CD4-positive, alpha-beta T cell treated with Interleukin-12 subunit alpha and Interleukin-12 subunit beta, for 1 hour (primary cell): ENCODE data around the gene IL6R.
A peak's percentile ranks its signal among the peaks of the same experiment; 100 is the strongest.
"Not testable (repeated sequence)": the region's sequence is repeated elsewhere in the genome, so short reads cannot be mapped to it uniquely, and the experiment has no call there.

Experiments
- DNase-seq: peaks from one replicate; pipeline ENCODE4 v3.0.0-alpha.2; 2020

The IL6R gene

GRCh38 chr1:154404984-154405746 is at the start of gene IL6R:
TSS of gene IL6R (plus strand) at chr1:154405343. CDS start at chr1:154405630, 287 bp downstream.
- peak; percentile 78 for DNase-seq

- DNase-seq, result no peak
Observed at GRCh38 chr1:154358519-154358918, 46.6 kb upstream of the IL6R start.

GRCh38 chr1:154360288-154360687 is 44.9 kb upstream of the IL6R start:
- DNase-seq, result no peak

GRCh38 chr1:154360881-154361280 is 44.3 kb upstream of the IL6R start:
- not testable (repeated sequence) for DNase-seq

GRCh38 chr1:154361357-154361756 is 43.8 kb upstream of the IL6R start:
- no peak for DNase-seq

- no peak for DNase-seq
Observed at GRCh38 chr1:154371436-154371835, 33.7 kb upstream of the IL6R start.

- DNase-seq, result not testable (repeated sequence)
Observed at GRCh38 chr1:154373777-154374357, 31.3 kb upstream of the IL6R start.

- DNase-seq, result no peak
Observed at GRCh38 chr1:154379301-154379700, 25.8 kb upstream of the IL6R start.

- no peak for DNase-seq
Observed at GRCh38 chr1:154384650-154385489, 20.3 kb upstream of the IL6R start.

- DNase-seq, result peak; percentile 80
Observed at GRCh38 chr1:154386643-154387352, 18.3 kb upstream of the IL6R start.

- DNase-seq, result no peak
Observed at GRCh38 chr1:154391086-154391770, 13.9 kb upstream of the IL6R start.

GRCh38 chr1:154398141-154398540 is 7.0 kb upstream of the IL6R start:
- DNase-seq, result no peak

GRCh38 chr1:154398678-154399077 is 6.5 kb upstream of the IL6R start:
- DNase-seq, result no peak

- DNase-seq, result no peak
Observed at GRCh38 chr1:154400381-154400801, 4.8 kb upstream of the IL6R start.

- DNase-seq, result no peak
Observed at GRCh38 chr1:154402409-154402921, 2.7 kb upstream of the IL6R start.

- peak; percentile 57 for DNase-seq
Observed at GRCh38 chr1:154403261-154403943, 1.7 kb upstream of the IL6R start.

- no peak for DNase-seq
Observed at GRCh38 chr1:154403983-154404382, 1.2 kb upstream of the IL6R start.

GRCh38 chr1:154404511-154404931 is 622 bp upstream of the IL6R start:
- peak; percentile 28 for DNase-seq

- peak; percentile 41 for DNase-seq
Observed at GRCh38 chr1:154405747-154406571, 816 bp downstream of the IL6R start.

GRCh38 chr1:154406572-154406879 is 1.4 kb downstream of the IL6R start:
- DNase-seq, result no peak

GRCh38 chr1:154406886-154407197 is 1.7 kb downstream of the IL6R start:
- no peak for DNase-seq
